Chondrocyte (in vitro differentiated cells): ENCODE data around the gene VEZT. TPM values are rescaled to one million over a fixed set of nuclear protein-coding genes. Genes with fewer than 3 reads are reported as not detected.

Experiments used
- DNase-seq: peaks from one replicate; pipeline ENCODE4 v3.0.0; 2021; ENCODE audit warnings: mixed read lengths, low spot score
- H3K27ac Mint-ChIP-seq: one replicate; pipeline ENCODE4 v1.8.0; 2021; ENCODE audit warnings: mild to moderate bottlenecking, moderate library complexity, mixed read lengths; ENCODE audit not compliant: unreplicated experiment
- H3K27me3 Mint-ChIP-seq: 2 replicates; pipeline ENCODE4 v1.8.0; 2021; ENCODE audit warnings: low read depth, mixed read lengths
- H3K36me3 Mint-ChIP-seq: 2 replicates; pipeline ENCODE4 v1.8.0; 2021; ENCODE audit warnings: low read depth, mixed read lengths
- H3K4me1 Mint-ChIP-seq: 2 replicates; pipeline ENCODE4 v1.8.0; 2021; ENCODE audit warnings: low read depth, mild to moderate bottlenecking, mixed read lengths
- H3K4me3 Mint-ChIP-seq: one replicate; pipeline ENCODE4 v1.8.0; 2021; ENCODE audit warnings: mild to moderate bottlenecking, moderate library complexity, mixed read lengths; ENCODE audit not compliant: unreplicated experiment
- H3K9me3 Mint-ChIP-seq: 2 replicates; pipeline ENCODE4 v1.8.0; 2021; ENCODE audit warnings: low read depth, mixed read lengths
- total RNA-seq: library from RNA; stranded (reverse); gene quantifications from 3 replicates; pipeline ENCODE4 v1.2.1, GENCODE V29; 2021
- TF ChIP-seq, protein P1 (sequence below): fragments of 200-600 bp; sonication (generic); IDR thresholded peaks from 2 replicates; pipeline ENCODE4 v1.5.0; 2021; ENCODE audit warnings: antibody characterized with exemption, mild to moderate bottlenecking, moderate library complexity

VEZT gene
- total RNA-seq, 1 donor from 2014 or later = 74.7 TPM

DNA sequence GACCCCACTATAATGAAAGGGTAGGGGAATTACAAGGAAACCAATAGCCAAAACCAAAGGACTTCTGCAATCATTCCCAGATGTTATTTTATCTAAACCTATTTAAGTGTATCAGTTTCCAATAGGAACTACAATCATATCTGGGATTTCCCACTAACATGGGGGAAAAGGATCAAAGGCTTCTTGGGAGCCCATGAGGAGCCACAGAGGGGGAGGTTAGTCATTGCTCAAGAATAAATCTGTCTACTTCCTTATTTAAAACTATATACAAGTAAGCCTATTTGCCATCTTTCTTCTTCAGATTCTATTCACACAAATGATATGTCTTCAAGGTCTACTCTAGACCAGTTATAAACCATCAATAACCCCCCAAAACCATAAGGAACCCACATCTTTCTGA is 33.5 kb upstream of the VEZT start:
- peaks cover 7% of the 10 kb centered on the region for H3K4me1 Mint-ChIP-seq
- no peak overlapping the region for H3K4me3 Mint-ChIP-seq
- no peaks in the 10 kb centered on the region for H3K9me3 Mint-ChIP-seq
- TF ChIP-seq, protein P1, sequence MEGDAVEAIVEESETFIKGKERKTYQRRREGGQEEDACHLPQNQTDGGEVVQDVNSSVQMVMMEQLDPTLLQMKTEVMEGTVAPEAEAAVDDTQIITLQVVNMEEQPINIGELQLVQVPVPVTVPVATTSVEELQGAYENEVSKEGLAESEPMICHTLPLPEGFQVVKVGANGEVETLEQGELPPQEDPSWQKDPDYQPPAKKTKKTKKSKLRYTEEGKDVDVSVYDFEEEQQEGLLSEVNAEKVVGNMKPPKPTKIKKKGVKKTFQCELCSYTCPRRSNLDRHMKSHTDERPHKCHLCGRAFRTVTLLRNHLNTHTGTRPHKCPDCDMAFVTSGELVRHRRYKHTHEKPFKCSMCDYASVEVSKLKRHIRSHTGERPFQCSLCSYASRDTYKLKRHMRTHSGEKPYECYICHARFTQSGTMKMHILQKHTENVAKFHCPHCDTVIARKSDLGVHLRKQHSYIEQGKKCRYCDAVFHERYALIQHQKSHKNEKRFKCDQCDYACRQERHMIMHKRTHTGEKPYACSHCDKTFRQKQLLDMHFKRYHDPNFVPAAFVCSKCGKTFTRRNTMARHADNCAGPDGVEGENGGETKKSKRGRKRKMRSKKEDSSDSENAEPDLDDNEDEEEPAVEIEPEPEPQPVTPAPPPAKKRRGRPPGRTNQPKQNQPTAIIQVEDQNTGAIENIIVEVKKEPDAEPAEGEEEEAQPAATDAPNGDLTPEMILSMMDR = no peak
- peaks cover 2% of the 10 kb centered on the region for H3K36me3 Mint-ChIP-seq
- DNase-seq = no peak
- no peak overlapping the region for H3K27ac Mint-ChIP-seq
- no peaks in the 10 kb centered on the region for H3K27me3 Mint-ChIP-seq

DNA sequence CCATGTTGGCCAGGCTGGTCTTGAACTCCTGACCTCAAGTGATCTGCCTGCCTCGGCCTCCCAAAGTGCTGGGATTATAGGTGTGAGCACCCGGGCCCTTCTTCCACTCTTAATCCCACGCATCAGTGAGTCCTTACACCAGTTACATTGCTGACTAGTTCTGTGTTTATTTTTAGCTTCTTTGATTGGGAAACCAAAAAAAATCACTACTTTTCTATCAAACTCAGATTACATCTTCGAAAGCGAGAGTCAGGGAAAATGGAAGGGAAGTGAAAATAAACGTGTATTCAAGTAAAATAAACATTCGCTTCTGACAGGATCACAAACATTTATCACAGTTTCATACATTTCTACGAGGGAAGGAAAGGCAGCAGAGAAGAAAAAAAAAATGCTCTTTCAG is 32.5 kb upstream of the VEZT start:
- Mint-ChIP-seq H3K27ac (no peak overlapping the region), H3K4me3 (no peak overlapping the region), H3K27me3 (no peaks in the 10 kb centered on the region), H3K36me3 (peaks cover 2% of the 10 kb centered on the region), H3K9me3 (no peaks in the 10 kb centered on the region), H3K4me1 (peaks cover 7% of the 10 kb centered on the region)
- TF ChIP-seq, protein P1 = no peak
- DNase-seq = no peak

DNA sequence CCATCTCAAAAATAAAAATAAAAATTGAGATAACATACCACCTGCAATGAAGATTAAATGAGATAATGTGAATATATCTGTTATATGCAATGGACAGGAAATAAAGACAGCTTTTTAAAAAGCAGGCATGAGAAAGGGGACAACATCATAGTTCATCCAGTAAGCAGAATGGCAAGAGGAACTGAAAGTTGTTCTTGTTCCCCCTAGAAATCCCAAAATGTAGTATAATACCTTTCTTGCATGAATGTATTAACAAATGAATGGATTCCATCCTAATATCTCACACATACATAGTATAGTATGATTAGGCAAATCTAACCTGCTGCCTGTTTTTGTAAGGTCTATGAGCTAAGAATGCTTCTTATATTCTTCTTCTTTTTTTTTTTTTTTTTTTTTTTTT is 31.8 kb upstream of the VEZT start:
- Mint-ChIP-seq H3K36me3 (peaks cover 2% of the 10 kb centered on the region), H3K9me3 (no peaks in the 10 kb centered on the region), H3K4me1 (peaks cover 7% of the 10 kb centered on the region), H3K27me3 (no peaks in the 10 kb centered on the region), H3K4me3 (no peak overlapping the region), H3K27ac (no peak overlapping the region)
- TF ChIP-seq, protein P1 = no peak
- DNase-seq = no peak

DNA sequence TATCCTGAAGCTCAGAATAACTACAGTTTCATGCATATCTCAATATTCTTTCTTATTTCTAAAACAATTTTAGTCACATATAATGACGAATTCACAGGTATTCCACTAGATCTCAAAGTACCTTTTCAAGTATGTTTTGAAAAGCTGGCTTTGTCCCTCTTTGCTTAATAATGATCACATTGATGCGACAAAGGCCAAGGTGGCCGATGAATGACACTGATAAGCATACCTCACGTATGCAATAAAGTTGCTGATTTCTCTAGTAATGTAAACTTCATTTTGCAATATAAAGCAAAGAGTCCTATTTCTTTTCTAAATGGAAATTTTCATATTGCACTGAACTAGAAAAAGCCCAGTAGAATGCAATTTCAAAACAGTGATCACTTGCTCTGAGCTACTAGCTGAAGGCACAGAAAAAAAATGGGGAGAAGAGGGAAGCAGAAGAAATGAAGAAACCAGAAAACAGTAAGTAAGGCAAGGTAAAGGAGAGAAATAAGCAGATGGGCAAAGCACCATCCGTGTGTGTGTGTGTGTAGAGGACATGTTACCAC is 29.7 kb upstream of the VEZT start:
- no peak for DNase-seq
- peaks cover 2% of the 10 kb centered on the region for H3K36me3 Mint-ChIP-seq
- no peak overlapping the region for H3K27ac Mint-ChIP-seq
- H3K4me3 Mint-ChIP-seq = no peak overlapping the region
- H3K9me3 Mint-ChIP-seq = no peaks in the 10 kb centered on the region
- H3K27me3 Mint-ChIP-seq = no peaks in the 10 kb centered on the region
- H3K4me1 Mint-ChIP-seq = peaks cover 2% of the 10 kb centered on the region
- TF ChIP-seq, protein P1 = no peak

DNA sequence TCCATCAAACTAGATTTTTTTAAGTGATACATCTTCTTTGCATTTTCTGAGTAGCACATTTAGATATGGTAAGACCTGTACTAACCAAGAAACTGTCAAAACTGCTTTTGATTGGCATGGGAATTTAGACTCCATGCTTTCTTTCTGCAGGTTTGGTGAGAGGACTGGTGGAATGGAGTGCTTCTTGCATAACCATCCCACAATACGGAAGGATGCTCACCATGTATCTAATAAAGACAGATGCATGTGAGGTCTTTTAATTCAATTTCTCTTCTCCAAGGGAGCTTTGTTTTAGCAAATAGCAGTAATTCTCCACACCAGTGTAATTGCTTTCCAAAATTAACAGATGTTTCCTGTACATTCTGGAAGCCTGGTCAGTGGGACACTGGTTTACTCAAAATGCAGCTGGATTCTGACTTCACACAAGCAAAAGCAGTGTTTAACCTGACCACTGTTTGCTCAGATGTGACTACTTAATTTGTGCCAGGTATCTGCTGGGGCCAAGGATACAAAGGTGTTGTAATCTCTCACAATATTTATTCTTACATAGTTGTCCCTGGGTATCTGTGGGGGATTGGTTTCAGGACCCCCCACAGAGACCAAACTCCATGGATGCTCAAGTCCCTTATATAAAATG is 26.4 kb upstream of the VEZT start:
- Mint-ChIP-seq H3K27me3 (no peaks in the 10 kb centered on the region), H3K27ac (no peak overlapping the region), H3K9me3 (no peaks in the 10 kb centered on the region), H3K36me3 (no peaks in the 10 kb centered on the region), H3K4me1 (no peaks in the 10 kb centered on the region), H3K4me3 (no peak overlapping the region)
- TF ChIP-seq, protein P1 = no peak
- no peak for DNase-seq
